GM10248 (cell line): ENCODE measurements around the gene SAMD4B.

ENCODE experiments used
- CTCF ChIA-PET: fragments of 300-600 bp; sonication (Branson Sonifier 250); formaldehyde crosslinking; extraction: SDS; loops from one replicate; lab custom pipeline; 2021; ENCODE audit warnings: antibody characterized with exemption; lab: Yijun Ruan, JAX
- POLR2A ChIA-PET: fragments of 350-650 bp; sonication (Branson Sonifier 250); formaldehyde crosslinking; extraction: SDS; loops from one replicate; lab custom pipeline; 2020; ENCODE audit warnings: antibody characterized with exemption; lab: Yijun Ruan, JAX
- DNase-seq: peaks from one replicate; pipeline ENCODE4 v3.0.0; 2012; ENCODE audit errors: extremely low spot score
- CTCF ChIP-seq: IDR thresholded peaks from 2 replicates; pipeline ENCODE4 v1.5.1; 2012; ENCODE audit warnings: mild to moderate bottlenecking, low read depth; ENCODE audit errors: extremely low read depth, missing control alignments, control extremely low read depth

Gene SAMD4B

GRCh38 chr19:39318690-39319089 is 23.5 kb upstream of the SAMD4B start:
- no peak for TF ChIP-seq CTCF
- ChIA-PET POLR2A (no interaction called here), CTCF (interaction anchor here (7.9 kb wide), 1 partner anchor 9 kb away, joined by 35 read pairs; no protein-coding TSS in a partner anchor)
- DNase-seq: no peak

GRCh38 chr19:39319098-39319891 is 22.9 kb upstream of the SAMD4B start:
- no peak for TF ChIP-seq CTCF
- ChIA-PET CTCF (interaction anchor here (7.9 kb wide), 1 partner anchor 8 kb away, joined by 35 read pairs; no protein-coding TSS in a partner anchor), POLR2A (no interaction called here)
- DNase-seq: no peak

GRCh38 chr19:39319892-39320248 is 22.4 kb upstream of the SAMD4B start:
- POLR2A ChIA-PET: no interaction called here

GRCh38 chr19:39321117-39321831 is 20.9 kb upstream of the SAMD4B start:
- DNase-seq: no peak
- ChIA-PET POLR2A (no interaction called here), CTCF (no interaction called here)
- no peak for TF ChIP-seq CTCF

More at GRCh38 chr19:39319892-39320248, 22.4 kb upstream of the SAMD4B start:
- DNase-seq: no peak
- CTCF ChIA-PET: no interaction called here
- no peak for TF ChIP-seq CTCF

GRCh38 chr19:39321832-39322176 is 20.4 kb upstream of the SAMD4B start:
- no peak for DNase-seq
- ChIA-PET POLR2A (no interaction called here), CTCF (interaction anchor here (1.3 kb wide), 1 partner anchor 212 kb away, joined by 4 read pairs; no protein-coding TSS in a partner anchor)
- no peak for TF ChIP-seq CTCF

- ChIA-PET POLR2A (no interaction called here), CTCF (no interaction called here)
- no peak for DNase-seq
- TF ChIP-seq CTCF: no peak
Observed at GRCh38 chr19:39324242-39324842, 17.9 kb upstream of the SAMD4B start.
